ENCODE measurements around the gene SF1.

- no peak for TF ChIP-seq CTCF (IDR thresholded peaks at IDR 0.05)
- TF ChIP-seq POLR2A (IDR thresholded peaks at IDR 0.05), result no peak
Measured at GRCh38 chr11:64746486-64746885, 31.9 kb downstream of the SF1 start.

Measured in adrenal gland (tissue), 5 donors.